ENCODE data around the gene SORCS1.

SORCS1 gene

GRCh38 chr10:106991091-106991490, 173.4 kb downstream of the SORCS1 start:
- DNase-seq (ENCODE audit: low read depth) = no peak

GRCh38 chr10:106987362-106987761, 177.1 kb downstream of the SORCS1 start:
- DNase-seq (ENCODE audit: low read depth) = no peak

GRCh38 chr10:106982268-106982667, 182.2 kb downstream of the SORCS1 start:
- no peak for DNase-seq (ENCODE audit: low read depth)

- no peak for DNase-seq (ENCODE audit: low read depth)
Measured at GRCh38 chr10:106981452-106982075, 182.9 kb downstream of the SORCS1 start.

GRCh38 chr10:106980495-106981451, 183.7 kb downstream of the SORCS1 start:
- no peak for DNase-seq (ENCODE audit: low read depth)

GRCh38 chr10:106978756-106979155, 185.8 kb downstream of the SORCS1 start:
- DNase-seq (ENCODE audit: low read depth) = no peak

- no peak for DNase-seq (ENCODE audit: low read depth)
Measured at GRCh38 chr10:106973716-106974115, 190.8 kb downstream of the SORCS1 start.

GRCh38 chr10:106973288-106973687, 191.2 kb downstream of the SORCS1 start:
- DNase-seq (ENCODE audit: low read depth) = no peak

- DNase-seq (ENCODE audit: low read depth) = no peak
Measured at GRCh38 chr10:106972381-106972780, 192.1 kb downstream of the SORCS1 start.

GRCh38 chr10:106971411-106971831, 193.1 kb downstream of the SORCS1 start:
- no peak for DNase-seq (ENCODE audit: low read depth)

- no peak for DNase-seq (ENCODE audit: low read depth)
Measured at GRCh38 chr10:106967452-106967851, 197.1 kb downstream of the SORCS1 start.

- DNase-seq (ENCODE audit: low read depth) = no peak
Measured at GRCh38 chr10:106960812-106961211, 203.7 kb downstream of the SORCS1 start.

- DNase-seq (ENCODE audit: low read depth) = no peak
Measured at GRCh38 chr10:106959521-106959920, 205.0 kb downstream of the SORCS1 start.

GRCh38 chr10:106958589-106959361, 205.7 kb downstream of the SORCS1 start:
- no peak for DNase-seq (ENCODE audit: low read depth)

GRCh38 chr10:106957823-106958588, 206.5 kb downstream of the SORCS1 start:
- DNase-seq (ENCODE audit: low read depth) = no peak

- no peak for DNase-seq (ENCODE audit: low read depth)
Measured at GRCh38 chr10:106956216-106956915, 208.1 kb downstream of the SORCS1 start.

- no peak for DNase-seq (ENCODE audit: low read depth)
Measured at GRCh38 chr10:106955133-106955532, 209.4 kb downstream of the SORCS1 start.

GRCh38 chr10:106952033-106952432, 212.5 kb downstream of the SORCS1 start:
- no peak for DNase-seq (ENCODE audit: low read depth)

GRCh38 chr10:106949680-106950478, 214.6 kb downstream of the SORCS1 start:
- no peak for DNase-seq (ENCODE audit: low read depth)

- DNase-seq (ENCODE audit: low read depth) = no peak
Measured at GRCh38 chr10:106947643-106948042, 216.9 kb downstream of the SORCS1 start.

All from T-helper 22 cell (primary cell).